ENCODE results near the gene HSD11B1.

Gene HSD11B1

GRCh38 chr1:209710093-209710492, 5.4 kb downstream of the HSD11B1 start:
- H3K4me3 ChIP-seq (ENCODE audit: low read depth, low read length), result no peak overlapping the region
- no peak for DNase-seq (ENCODE audit: low read depth)
- TF ChIP-seq CTCF (IDR thresholded peaks at IDR 0.05; ENCODE audit: low read depth, low read length, missing control alignments), result no peak
- in situ Hi-C loops (cut with HindIII; ENCODE audit: low sequenced_read_pairs), result no loop called here

GRCh38 chr1:209710847-209711246, 6.2 kb downstream of the HSD11B1 start:
- H3K4me3 ChIP-seq (ENCODE audit: low read depth, low read length), result no peak overlapping the region
- TF ChIP-seq CTCF (IDR thresholded peaks at IDR 0.05; ENCODE audit: low read depth, low read length, missing control alignments), result no peak
- no peak for DNase-seq (ENCODE audit: low read depth)
- in situ Hi-C loops (cut with HindIII; ENCODE audit: low sequenced_read_pairs), result no loop called here

GRCh38 chr1:209714338-209714737, 9.7 kb downstream of the HSD11B1 start:
- DNase-seq (ENCODE audit: low read depth), result no peak
- no peak for TF ChIP-seq CTCF (IDR thresholded peaks at IDR 0.05; ENCODE audit: low read depth, low read length, missing control alignments)
- in situ Hi-C loops (cut with HindIII; ENCODE audit: low sequenced_read_pairs), result no loop called here
- H3K4me3 ChIP-seq (ENCODE audit: low read depth, low read length), result no peak overlapping the region

- no peak for DNase-seq (ENCODE audit: low read depth)
- in situ Hi-C loops (cut with HindIII; ENCODE audit: low sequenced_read_pairs), result no loop called here
- TF ChIP-seq CTCF (IDR thresholded peaks at IDR 0.05; ENCODE audit: low read depth, low read length, missing control alignments), result no peak
- H3K4me3 ChIP-seq (ENCODE audit: low read depth, low read length), result no peak overlapping the region
Measured at GRCh38 chr1:209715314-209715713, 10.7 kb downstream of the HSD11B1 start.

GRCh38 chr1:209717818-209718217, 13.2 kb downstream of the HSD11B1 start:
- in situ Hi-C loops (cut with HindIII; ENCODE audit: low sequenced_read_pairs), result no loop called here
- no peak for DNase-seq (ENCODE audit: low read depth)
- H3K4me3 ChIP-seq (ENCODE audit: low read depth, low read length), result no peak overlapping the region
- no peak for TF ChIP-seq CTCF (IDR thresholded peaks at IDR 0.05; ENCODE audit: low read depth, low read length, missing control alignments)

GRCh38 chr1:209720326-209720725, 15.7 kb downstream of the HSD11B1 start:
- no peak overlapping the region for H3K4me3 ChIP-seq (ENCODE audit: low read depth, low read length)
- in situ Hi-C loops (cut with HindIII; ENCODE audit: low sequenced_read_pairs), result no loop called here
- TF ChIP-seq CTCF (IDR thresholded peaks at IDR 0.05; ENCODE audit: low read depth, low read length, missing control alignments), result no peak
- DNase-seq (ENCODE audit: low read depth), result no peak

GRCh38 chr1:209720826-209721225, 16.2 kb downstream of the HSD11B1 start:
- no peak overlapping the region for H3K4me3 ChIP-seq (ENCODE audit: low read depth, low read length)
- in situ Hi-C loops (cut with HindIII; ENCODE audit: low sequenced_read_pairs), result no loop called here
- no peak for DNase-seq (ENCODE audit: low read depth)
- no peak for TF ChIP-seq CTCF (IDR thresholded peaks at IDR 0.05; ENCODE audit: low read depth, low read length, missing control alignments)

Measured in astrocyte of the cerebellum (primary cell).